MCF 10A (cell line): Measurements from ENCODE around the gene TOR1B. TPM values are rescaled to one million over a fixed set of nuclear protein-coding genes. Genes with fewer than 3 reads are reported as not detected.

Experiments used
- Bru-seq: library from RNA; stranded (reverse); fragments of 400-500 nt; gene quantifications from one replicate; lab custom pipeline; 2021; lab: Mats Ljungman, UMichigan
- BruChase-seq, 2 experiments: library from RNA; stranded (reverse); fragments of 400-500 nt; gene quantifications; one replicate each; lab custom pipeline; 2021; lab: Mats Ljungman, UMichigan
- BruUV-seq: library from RNA; stranded (reverse); fragments of 400-500 nt; replicated peaks from 2 replicates; lab custom pipeline; 2021; lab: Mats Ljungman, UMichigan
- CTCF ChIA-PET: fragments of 300-600 bp; sonication (Branson Sonifier 250); formaldehyde crosslinking; extraction: SDS; loops from one replicate; lab custom pipeline; 2021; ENCODE audit warnings: antibody characterized with exemption, inconsistent platforms; lab: Yijun Ruan, JAX
- POLR2A ChIA-PET: fragments of 300-600, 350-650 bp; sonication (Branson Sonifier 250); formaldehyde crosslinking; extraction: SDS; loops from one replicate; lab custom pipeline; 2020; ENCODE audit warnings: antibody characterized with exemption, inconsistent platforms; lab: Yijun Ruan, JAX
- DNase-seq: peaks from one replicate; pipeline ENCODE4 v3.0.0-alpha.2; 2018; ENCODE audit not compliant: unreplicated experiment
- H3K27ac Mint-ChIP-seq: one replicate; pipeline ENCODE4 v1.8.0; 2022; ENCODE audit warnings: mild to moderate bottlenecking, low read depth, mixed read lengths; ENCODE audit not compliant: unreplicated experiment
- H3K27me3 Mint-ChIP-seq: one replicate; pipeline ENCODE4 v1.8.0; 2022; ENCODE audit warnings: mixed read lengths; ENCODE audit not compliant: insufficient read depth, unreplicated experiment
- H3K36me3 Mint-ChIP-seq: one replicate; pipeline ENCODE4 v1.8.0; 2022; ENCODE audit warnings: mild to moderate bottlenecking, moderate library complexity, mixed read lengths; ENCODE audit not compliant: insufficient read depth, unreplicated experiment
- H3K4me1 Mint-ChIP-seq: one replicate; pipeline ENCODE4 v1.8.0; 2022; ENCODE audit warnings: mixed read lengths; ENCODE audit not compliant: insufficient read depth, unreplicated experiment
- H3K4me3 Mint-ChIP-seq: one replicate; pipeline ENCODE4 v1.8.0; 2022; ENCODE audit warnings: mild to moderate bottlenecking, moderate library complexity, mixed read lengths; ENCODE audit not compliant: unreplicated experiment
- H3K9me3 Mint-ChIP-seq: one replicate; pipeline ENCODE4 v1.8.0; 2022; ENCODE audit warnings: mixed read lengths; ENCODE audit not compliant: unreplicated experiment
- intact Hi-C: fragments of 100-400 bp; cut with micrococcal nuclease; formaldehyde crosslinking; loops from 2 replicates; pipeline ENCODE4 v1.14.1; 2022
- long read RNA-seq: library from polyadenylated mRNA; stranded (forward); transcript quantifications from one replicate; pipeline ENCODE4 v2.0.0, GENCODE V29; 2022
- total RNA-seq: library from RNA; stranded (reverse); gene quantifications from 2 replicates; pipeline ENCODE4 v1.2.3, GENCODE V29; 2022
- TF ChIP-seq, protein P1 (sequence below): fragments of 200-600 bp; IDR thresholded peaks from one replicate; pipeline ENCODE4 v1.8.0; 2022; ENCODE audit warnings: antibody characterized with exemption, mild to moderate bottlenecking; ENCODE audit not compliant: unreplicated experiment

TOR1B gene, protein sequence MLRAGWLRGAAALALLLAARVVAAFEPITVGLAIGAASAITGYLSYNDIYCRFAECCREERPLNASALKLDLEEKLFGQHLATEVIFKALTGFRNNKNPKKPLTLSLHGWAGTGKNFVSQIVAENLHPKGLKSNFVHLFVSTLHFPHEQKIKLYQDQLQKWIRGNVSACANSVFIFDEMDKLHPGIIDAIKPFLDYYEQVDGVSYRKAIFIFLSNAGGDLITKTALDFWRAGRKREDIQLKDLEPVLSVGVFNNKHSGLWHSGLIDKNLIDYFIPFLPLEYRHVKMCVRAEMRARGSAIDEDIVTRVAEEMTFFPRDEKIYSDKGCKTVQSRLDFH
- total RNA-seq (14.7 and 14.8 TPM in 2 replicates), Bru-seq, nascent RNA (percentile 50 among the genes with signal in this experiment), BruChase-seq, experiment 1, labeled RNA remaining after a 6-hour chase (percentile 79 among the genes with signal in this experiment), BruChase-seq, experiment 2, labeled RNA remaining after a 2-hour chase (percentile 71 among the genes with signal in this experiment)
- long read RNA-seq, transcript TOR1B-201 (5 exons, 2,769 nt) = major isoform, 28 of 31 reads
- long read RNA-seq, partial matches to known transcripts = 0 of 31 reads
- long read RNA-seq, other reads (novel, unspliced or antisense) = 3 of 31 reads

DNA sequence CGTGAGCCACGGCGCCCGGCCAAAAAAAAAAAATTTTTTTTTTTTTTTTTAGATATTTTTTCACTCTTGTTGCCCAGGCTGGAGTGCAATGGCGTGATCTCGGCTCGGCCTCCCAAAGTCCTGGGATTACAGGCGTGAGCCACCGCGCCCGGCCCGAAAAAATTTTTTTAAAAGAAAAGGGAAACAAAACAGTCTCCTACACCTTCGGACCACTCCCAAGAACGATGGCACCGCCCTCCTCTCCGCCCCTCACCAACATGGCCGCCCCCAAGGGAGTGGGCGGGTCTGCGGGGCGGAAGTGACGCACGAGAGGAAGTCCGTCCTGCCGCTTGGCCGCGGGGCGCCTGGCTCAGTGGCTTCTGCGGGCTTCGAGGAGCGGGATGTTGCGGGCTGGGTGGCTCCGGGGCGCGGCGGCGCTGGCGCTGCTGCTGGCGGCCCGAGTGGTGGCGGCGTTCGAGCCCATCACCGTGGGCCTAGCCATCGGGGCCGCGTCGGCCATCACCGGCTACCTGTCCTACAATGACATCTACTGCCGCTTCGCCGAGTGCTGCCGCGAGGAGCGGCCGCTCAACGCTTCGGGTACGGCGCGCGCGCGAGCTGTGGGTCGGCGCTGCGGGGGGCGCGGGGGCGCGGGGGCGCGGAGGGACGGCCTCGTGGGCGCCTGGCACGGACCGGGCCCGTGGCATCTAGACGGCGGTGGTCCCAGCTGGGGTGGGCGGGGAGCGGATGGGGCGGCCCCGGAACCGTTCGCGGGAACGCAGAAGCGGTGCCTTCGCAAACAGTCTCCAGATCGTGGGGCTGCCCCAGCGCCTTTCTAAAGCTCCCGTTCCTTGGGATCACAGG, at the start of gene TOR1B:
TSS of gene TOR1B (plus strand) at position 352 of the 843 bp plus-strand sequence. CDS start at position 381, 29 bp downstream.
- H3K27me3 Mint-ChIP-seq = no peaks in the 10 kb centered on the region
- H3K27ac Mint-ChIP-seq = peak within 1 kb of the TSS; percentile 90
- H3K4me1 Mint-ChIP-seq = no peaks in the 10 kb centered on the region
- H3K4me3 Mint-ChIP-seq = peak within 1 kb of the TSS; percentile 82
- intact Hi-C loops = loop anchor here (1.0 kb wide), 1 partner anchor 296 kb away; no protein-coding TSS in a partner anchor
- TF ChIP-seq, protein P1, sequence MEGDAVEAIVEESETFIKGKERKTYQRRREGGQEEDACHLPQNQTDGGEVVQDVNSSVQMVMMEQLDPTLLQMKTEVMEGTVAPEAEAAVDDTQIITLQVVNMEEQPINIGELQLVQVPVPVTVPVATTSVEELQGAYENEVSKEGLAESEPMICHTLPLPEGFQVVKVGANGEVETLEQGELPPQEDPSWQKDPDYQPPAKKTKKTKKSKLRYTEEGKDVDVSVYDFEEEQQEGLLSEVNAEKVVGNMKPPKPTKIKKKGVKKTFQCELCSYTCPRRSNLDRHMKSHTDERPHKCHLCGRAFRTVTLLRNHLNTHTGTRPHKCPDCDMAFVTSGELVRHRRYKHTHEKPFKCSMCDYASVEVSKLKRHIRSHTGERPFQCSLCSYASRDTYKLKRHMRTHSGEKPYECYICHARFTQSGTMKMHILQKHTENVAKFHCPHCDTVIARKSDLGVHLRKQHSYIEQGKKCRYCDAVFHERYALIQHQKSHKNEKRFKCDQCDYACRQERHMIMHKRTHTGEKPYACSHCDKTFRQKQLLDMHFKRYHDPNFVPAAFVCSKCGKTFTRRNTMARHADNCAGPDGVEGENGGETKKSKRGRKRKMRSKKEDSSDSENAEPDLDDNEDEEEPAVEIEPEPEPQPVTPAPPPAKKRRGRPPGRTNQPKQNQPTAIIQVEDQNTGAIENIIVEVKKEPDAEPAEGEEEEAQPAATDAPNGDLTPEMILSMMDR = no peak
- ChIA-PET POLR2A (interaction anchor here (0.6 to 2.7 kb wide), 14 partner anchors 9 to 1901 kb away, joined by 3 to 16 read pairs (median 4); partner anchors contain the start of genes C9orf78, PTGES, TOR1A and USP20), CTCF (interaction anchor here (0.6 kb wide), 2 partner anchors 19 to 494 kb away, joined by 3 to 4 read pairs; no protein-coding TSS in a partner anchor)
- no peaks in the 10 kb centered on the region for H3K9me3 Mint-ChIP-seq
- BruUV-seq = no TSS peak
- DNase-seq = peak; percentile 89
- H3K36me3 Mint-ChIP-seq = peaks cover 15% of the 10 kb centered on the region

DNA sequence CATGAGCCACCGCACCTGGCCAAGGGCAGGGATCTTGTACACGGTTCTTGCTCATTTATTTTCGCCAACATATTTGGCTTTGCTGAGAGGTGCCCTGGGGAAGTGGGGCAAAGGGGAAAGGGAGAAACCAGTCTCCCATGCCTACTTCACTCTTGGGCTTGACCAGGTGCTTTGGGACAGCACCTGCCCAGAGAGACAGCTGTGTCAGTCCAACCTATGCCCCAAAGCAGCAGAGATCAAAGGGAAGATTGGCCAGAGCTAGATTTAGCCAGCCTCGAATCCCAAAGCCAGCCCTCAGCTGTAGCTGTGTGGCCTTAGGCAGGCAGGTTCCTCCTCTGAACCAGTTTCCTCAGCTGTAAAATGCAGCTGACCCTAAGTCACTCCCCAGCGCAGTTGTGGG, 47.8 kb upstream of the TOR1B start:
- intact Hi-C loops = no loop called here
- Mint-ChIP-seq H3K27me3 (no peaks in the 10 kb centered on the region), H3K4me3 (no peak overlapping the region), H3K36me3 (peaks cover 4% of the 10 kb centered on the region), H3K27ac (no peak overlapping the region), H3K4me1 (peaks cover 9% of the 10 kb centered on the region), H3K9me3 (no peaks in the 10 kb centered on the region)
- BruUV-seq = no TSS peak
- no peak for DNase-seq
- CTCF ChIA-PET = interaction anchor here (1.0 to 2.4 kb wide), 2 partner anchors 22 to 26 kb away, joined by 5 to 7 read pairs; no protein-coding TSS in a partner anchor
- TF ChIP-seq, protein P1 = no peak
- POLR2A ChIA-PET = interaction anchor here (1.2 to 8.9 kb wide), 2 partner anchors 17 to 20 kb away, joined by 4 to 293 read pairs; no protein-coding TSS in a partner anchor

DNA sequence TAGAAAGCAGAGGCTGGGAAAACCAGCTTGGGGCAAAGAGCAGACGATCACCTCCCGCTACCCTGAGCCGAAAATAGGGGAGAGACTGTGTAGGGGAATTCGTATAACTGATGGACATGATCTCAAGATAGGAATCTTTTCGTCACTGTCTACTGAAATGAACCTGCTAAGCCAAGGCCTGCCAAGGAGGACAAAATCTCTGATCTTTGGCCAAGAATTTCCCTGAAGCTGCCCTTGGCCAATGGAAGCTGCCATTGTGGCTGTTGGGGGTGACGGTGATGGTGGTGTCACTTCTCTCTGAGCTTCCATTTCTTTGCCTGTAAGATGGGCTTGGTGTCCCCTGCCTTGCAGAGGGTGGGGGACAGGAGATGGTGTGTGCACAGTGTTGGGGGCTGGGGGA, 46.8 kb upstream of the TOR1B start:
- no TSS peak for BruUV-seq
- no peaks in the 10 kb centered on the region for H3K27me3 Mint-ChIP-seq
- DNase-seq = no peak
- H3K27ac Mint-ChIP-seq = no peak overlapping the region
- ChIA-PET CTCF (interaction anchor here (0.9 to 2.4 kb wide), 3 partner anchors 21 to 625 kb away, joined by 3 to 7 read pairs (median 5); no protein-coding TSS in a partner anchor), POLR2A (interaction anchor here (8.9 kb wide), 1 partner anchor 19 kb away, joined by 293 read pairs; no protein-coding TSS in a partner anchor)
- intact Hi-C loops = no loop called here
- H3K36me3 Mint-ChIP-seq = no peaks in the 10 kb centered on the region
- H3K9me3 Mint-ChIP-seq = no peaks in the 10 kb centered on the region
- TF ChIP-seq, protein P1 = no peak
- no peak overlapping the region for H3K4me3 Mint-ChIP-seq
- no peaks in the 10 kb centered on the region for H3K4me1 Mint-ChIP-seq
